Measurements from ENCODE around the gene KCNH2. TPM values are rescaled to one million over a fixed set of nuclear protein-coding genes. Genes with fewer than 3 reads are reported as not detected.

KCNH2 gene
- total and polyA plus RNA-seq, 9 donors, result 2.0 to 26.3 (median 6.7) TPM

DNA sequence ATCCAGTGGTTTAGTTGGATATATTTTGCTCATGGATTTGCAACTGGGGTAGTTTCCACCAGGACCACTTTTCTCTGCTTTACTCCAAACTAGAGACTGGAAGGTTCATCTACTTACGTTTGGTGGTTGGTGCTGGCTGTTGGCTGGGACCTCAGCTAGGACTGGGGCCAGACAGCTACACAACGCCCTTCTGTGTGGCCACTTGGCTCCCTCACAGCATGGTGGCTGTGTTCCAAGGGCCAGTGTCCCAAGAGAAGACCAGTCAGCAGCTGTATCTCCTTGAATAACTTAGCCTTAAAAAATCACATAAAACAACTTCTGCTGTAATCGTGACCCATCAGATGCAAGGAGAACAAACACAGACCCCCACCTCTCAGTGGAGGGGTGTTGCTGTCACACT, 4.2 kb upstream of the KCNH2 start:
- Histone ChIP-seq H3K27me3 (no peaks in the 10 kb centered on the region), H3K27ac (no peak overlapping the region), H3K4me3 (no peak overlapping the region), H3K36me3 (no peaks in the 10 kb centered on the region), H3K4me1 (ENCODE audit: insufficient read depth) (peaks cover 11% of the 10 kb centered on the region), H3K9me3 (no peaks in the 10 kb centered on the region)
- no peak for TF ChIP-seq EP300 (IDR thresholded peaks at IDR 0.05)
- TF ChIP-seq CTCF (IDR thresholded peaks at IDR 0.05), result no peak
- no peak for TF ChIP-seq POLR2A (IDR thresholded peaks at IDR 0.05)
- intact Hi-C loops (cut with DNase I), result no loop called here
- no peak for DNase-seq
- 19 to 22% (median 20%) methylated on average over 3 of the region's 3 CpGs for WGBS, 3 donors

GRCh38 chr7:150981644-150982043, 3.5 kb upstream of the KCNH2 start:
- Histone ChIP-seq H3K4me3 (no peak overlapping the region), H3K27ac (no peak overlapping the region), H3K27me3 (no peaks in the 10 kb centered on the region), H3K9me3 (no peaks in the 10 kb centered on the region), H3K4me1 (ENCODE audit: insufficient read depth) (peaks cover 13% of the 10 kb centered on the region), H3K36me3 (no peaks in the 10 kb centered on the region)
- TF ChIP-seq EP300 (IDR thresholded peaks at IDR 0.05) (no peak), CTCF (IDR thresholded peaks at IDR 0.05) (no peak), POLR2A (IDR thresholded peaks at IDR 0.05) (no peak)
- DNase-seq, result no peak
- intact Hi-C loops (cut with DNase I), result no loop called here
- 38 to 56% (median 55%) methylated on average over 5 to 6 of the region's 6 CpGs for WGBS, 3 donors

- no peak for TF ChIP-seq POLR2A (IDR thresholded peaks at IDR 0.05)
- TF ChIP-seq EP300 (IDR thresholded peaks at IDR 0.05), result no peak
- TF ChIP-seq CTCF (IDR thresholded peaks at IDR 0.05), result no peak
- no peak overlapping the region for H3K4me3 ChIP-seq
- intact Hi-C loops (cut with DNase I), result no loop called here
- no peaks in the 10 kb centered on the region for H3K36me3 ChIP-seq
- 13 to 23% (median 20%) methylated on average over 2 of the region's 2 CpGs for WGBS, 3 donors
- no peak for DNase-seq
- peaks cover 13% of the 10 kb centered on the region for H3K4me1 ChIP-seq (ENCODE audit: insufficient read depth)
- H3K27me3 ChIP-seq, result no peaks in the 10 kb centered on the region
- H3K27ac ChIP-seq, result no peak overlapping the region
- H3K9me3 ChIP-seq, result no peaks in the 10 kb centered on the region
Observed at GRCh38 chr7:150980663-150981062, 2.5 kb upstream of the KCNH2 start.

GRCh38 chr7:150979713-150980390, 1.7 kb upstream of the KCNH2 start:
- H3K9me3 ChIP-seq, result no peaks in the 10 kb centered on the region
- intact Hi-C loops (cut with DNase I), result loop anchor here in 1 of 4 donors (10.0 kb wide), 1 partner anchor 195 kb away; no protein-coding TSS in a partner anchor
- no peaks in the 10 kb centered on the region for H3K27me3 ChIP-seq
- DNase-seq, result no peak
- no peak for TF ChIP-seq CTCF (IDR thresholded peaks at IDR 0.05)
- TF ChIP-seq EP300 (IDR thresholded peaks at IDR 0.05), result no peak
- TF ChIP-seq POLR2A (IDR thresholded peaks at IDR 0.05), result no peak
- H3K4me3 ChIP-seq, result no peak overlapping the region
- peaks cover 13% of the 10 kb centered on the region for H3K4me1 ChIP-seq (ENCODE audit: insufficient read depth)
- no peak overlapping the region for H3K27ac ChIP-seq
- WGBS, 3 donors, result 22 to 25% (median 24%) methylated on average over 7 of the region's 7 CpGs
- no peaks in the 10 kb centered on the region for H3K36me3 ChIP-seq
